ENCODE data around the gene GCKR.

DNA sequence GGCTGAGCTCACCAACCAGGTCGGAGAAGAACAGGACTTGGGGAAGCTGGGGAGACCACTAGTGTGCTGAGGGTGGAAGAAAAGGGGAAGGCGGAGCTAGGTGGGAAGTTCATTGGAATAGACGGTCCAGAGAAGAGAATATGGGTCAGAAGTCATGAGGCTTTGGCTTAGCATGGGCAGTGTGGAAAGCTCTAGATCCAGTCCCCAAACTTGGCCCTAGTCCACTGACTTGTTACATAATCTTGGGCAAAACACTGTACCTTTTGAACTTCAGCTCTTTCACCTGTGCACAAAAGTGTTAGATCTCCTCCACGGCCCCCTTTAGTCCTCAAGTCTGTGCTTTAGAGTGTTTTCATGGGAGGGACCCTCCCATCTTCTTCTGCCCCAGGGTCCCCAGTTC, 10.7 kb downstream of the GCKR start:
- TF ChIP-seq POLR2AphosphoS5 (IDR thresholded peaks at IDR 0.05; ENCODE audit: low read depth, low read length) (no peak), POLR2A (IDR thresholded peaks at IDR 0.05; ENCODE audit: low read depth, low read length) (no peak), TAF1 (IDR thresholded peaks at IDR 0.05; ENCODE audit: borderline replicate concordance, low read depth, low read length) (no peak)
